Measurements from ENCODE around the gene NR2C1.
"Not testable (repeated sequence)": the region's sequence is repeated elsewhere in the genome, so short reads cannot be mapped to it uniquely, and the experiment has no call there.

The NR2C1 gene

DNA sequence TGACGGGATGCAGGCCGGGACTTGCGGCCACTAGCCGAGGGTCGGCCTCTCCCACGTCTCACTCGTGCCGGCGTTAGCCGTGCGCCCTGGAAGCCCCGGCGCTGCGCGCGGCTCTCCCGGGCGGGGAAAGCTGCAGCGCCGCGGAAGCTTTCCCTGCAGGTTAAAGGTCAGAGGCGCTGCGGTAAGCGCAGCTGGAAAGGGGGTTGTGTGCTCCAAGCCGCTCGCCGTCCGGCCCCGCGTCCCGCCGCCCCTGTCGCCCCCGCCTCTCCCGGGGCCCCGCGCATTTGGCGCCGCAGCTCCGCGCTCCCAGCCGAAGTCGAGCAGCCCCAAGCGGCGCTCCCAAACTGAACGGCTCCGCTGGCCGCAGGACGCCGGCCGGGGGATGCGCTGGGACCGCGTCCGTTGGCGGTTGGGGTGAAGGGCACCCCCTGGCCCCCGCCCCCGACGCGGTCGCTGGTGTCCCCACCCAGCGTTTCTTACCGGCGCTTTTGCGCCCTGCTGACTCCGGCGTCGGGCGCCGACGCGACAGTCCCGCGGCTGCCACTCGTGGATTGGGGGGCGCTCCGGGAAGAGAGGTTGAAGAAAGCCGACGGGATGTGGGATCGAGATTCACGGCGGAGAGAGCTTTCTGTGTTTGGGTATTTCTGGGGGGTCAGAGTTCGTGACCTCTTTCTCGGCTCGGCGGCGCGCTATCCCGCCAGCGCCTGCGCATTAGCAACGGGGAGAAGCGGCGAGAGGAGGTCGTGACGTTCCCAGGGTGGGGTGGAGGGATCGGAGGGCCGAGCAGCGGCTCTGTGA lies at the start of gene NR2C1:
NR2C1 (minus strand) TSS at position 719 of the 798 bp plus-strand sequence. CDS start 6,234 bp downstream, outside the sequence.
- peak; percentile 69 to 85 (median 75) for DNase-seq

DNA sequence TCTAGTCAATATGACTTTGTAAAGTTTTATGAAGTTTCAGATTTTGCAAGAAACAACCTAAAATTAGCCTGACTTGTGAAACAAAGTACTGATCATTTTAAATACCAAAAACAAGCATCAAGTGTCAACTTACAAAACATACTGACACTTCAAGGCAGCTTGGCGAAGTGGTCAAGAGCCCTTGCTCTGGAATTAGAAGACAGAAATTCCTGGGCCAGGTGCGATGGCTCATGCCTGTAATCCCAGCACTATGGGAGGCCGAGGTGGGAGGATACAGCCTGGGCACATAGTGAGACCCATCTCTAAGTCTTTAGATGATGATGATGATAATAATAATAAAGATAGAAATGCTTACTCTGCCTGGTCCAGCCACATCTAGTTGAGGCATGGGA lies 45.4 kb upstream of the NR2C1 start:
- no peak for DNase-seq

DNA sequence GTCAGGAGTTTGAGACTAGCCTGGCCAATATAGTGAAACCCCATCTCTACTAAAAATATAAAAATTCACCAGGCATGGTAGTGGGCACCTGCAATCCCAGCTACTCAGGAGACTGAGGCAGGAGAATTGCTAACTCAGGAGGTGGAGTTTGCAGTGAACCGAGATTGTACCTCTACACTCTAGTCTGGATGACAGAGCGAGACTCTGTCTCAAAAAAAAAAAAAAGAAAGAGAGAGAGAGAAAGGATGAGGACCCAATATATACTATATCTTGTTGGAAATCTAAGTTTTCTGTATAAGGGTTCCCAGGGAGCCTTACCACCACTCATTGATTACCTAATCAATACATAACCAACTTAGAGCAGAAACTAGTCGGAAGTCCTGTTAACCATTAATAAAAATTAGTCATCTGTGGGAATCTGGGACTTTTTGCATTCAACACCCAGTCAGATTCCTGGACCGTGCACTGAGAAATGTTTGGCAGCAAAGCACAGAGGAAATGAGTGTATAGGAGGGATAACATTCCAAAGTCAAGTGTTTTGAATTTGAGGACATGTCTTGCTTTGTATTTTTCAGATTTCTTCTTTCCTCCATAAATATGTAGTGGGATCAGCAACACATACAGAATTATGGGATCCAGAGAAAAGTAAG lies 44.8 kb upstream of the NR2C1 start:
- DNase-seq, result no peak

DNA sequence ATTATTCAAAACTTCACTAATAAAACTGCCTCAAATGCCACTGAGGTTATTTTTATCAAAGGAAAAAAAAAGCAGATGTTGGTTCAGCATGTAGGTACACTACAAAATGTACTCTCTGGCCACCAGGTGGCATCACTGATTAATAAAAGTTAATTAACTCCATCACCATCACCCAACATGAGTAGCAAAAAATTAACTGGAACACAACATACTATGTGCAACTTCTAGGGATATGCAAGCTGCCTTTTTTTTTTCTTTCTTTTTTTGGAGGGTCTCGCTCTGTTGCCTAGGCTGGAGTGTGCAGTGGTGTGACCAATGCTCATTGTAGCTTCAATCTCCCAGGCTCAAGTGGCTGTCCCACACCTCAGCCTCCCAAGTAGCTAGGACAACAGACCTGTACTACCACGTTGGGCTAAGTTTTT lies 43.8 kb upstream of the NR2C1 start:
- peak in 3 of 4 experiments; percentile 3 to 23 (median 14) for DNase-seq

DNA sequence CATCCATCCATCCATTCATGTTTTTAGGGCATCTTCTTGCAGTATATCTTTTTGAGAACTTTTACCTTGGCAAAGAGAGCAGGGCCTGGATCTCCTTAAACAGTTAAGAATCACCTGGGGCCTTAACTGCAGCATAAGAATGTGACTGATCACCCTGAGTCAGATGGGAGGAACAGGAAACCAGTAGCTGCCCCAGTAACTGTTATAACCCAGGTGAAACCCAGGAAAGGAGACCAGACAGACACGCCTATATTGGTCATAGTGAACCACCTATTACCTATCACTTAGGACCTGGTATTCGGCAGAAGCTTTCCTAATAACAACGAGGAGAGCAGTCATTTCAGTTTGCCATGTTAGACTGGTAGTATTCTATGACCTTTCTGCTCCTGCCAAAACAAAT lies 43.4 kb upstream of the NR2C1 start:
- DNase-seq, result no peak

DNA sequence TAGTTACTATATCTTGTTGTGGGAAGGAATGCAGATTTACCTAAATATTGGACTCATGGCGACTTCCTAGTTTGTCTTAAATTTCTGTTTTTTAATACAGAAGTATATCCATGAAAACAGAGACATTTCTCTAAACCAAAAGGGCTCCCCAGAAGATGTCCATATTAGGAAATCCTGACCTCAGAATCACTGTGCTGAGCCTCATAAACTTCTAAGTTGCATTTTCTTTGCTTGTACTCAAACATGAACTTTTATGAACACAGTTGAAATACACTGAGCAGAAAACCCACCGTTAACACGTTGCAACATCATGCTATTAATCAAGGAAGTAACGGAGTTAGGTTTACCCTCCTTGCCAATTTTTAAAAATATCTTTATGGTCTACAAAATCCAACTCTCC lies 42.9 kb upstream of the NR2C1 start:
- no peak for DNase-seq

DNA sequence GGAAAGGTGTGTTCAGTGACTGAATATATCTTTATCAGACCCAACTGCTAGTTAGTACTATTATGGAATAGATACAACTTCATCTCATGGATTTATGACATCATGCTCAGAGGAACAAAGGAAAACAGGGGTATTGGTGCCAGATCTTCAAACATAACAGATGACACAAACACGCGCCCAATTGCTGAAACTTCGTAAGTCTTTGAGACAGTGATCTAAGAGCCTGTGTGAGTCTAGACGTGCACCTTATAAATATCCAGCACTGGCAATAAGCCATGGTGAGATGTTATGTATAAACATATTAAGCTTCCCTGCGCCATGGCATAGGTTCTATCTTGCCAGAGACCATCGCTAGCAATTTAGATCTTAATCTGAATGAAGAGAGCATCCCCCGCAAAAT lies 42.2 kb upstream of the NR2C1 start:
- DNase-seq, result no peak

DNA sequence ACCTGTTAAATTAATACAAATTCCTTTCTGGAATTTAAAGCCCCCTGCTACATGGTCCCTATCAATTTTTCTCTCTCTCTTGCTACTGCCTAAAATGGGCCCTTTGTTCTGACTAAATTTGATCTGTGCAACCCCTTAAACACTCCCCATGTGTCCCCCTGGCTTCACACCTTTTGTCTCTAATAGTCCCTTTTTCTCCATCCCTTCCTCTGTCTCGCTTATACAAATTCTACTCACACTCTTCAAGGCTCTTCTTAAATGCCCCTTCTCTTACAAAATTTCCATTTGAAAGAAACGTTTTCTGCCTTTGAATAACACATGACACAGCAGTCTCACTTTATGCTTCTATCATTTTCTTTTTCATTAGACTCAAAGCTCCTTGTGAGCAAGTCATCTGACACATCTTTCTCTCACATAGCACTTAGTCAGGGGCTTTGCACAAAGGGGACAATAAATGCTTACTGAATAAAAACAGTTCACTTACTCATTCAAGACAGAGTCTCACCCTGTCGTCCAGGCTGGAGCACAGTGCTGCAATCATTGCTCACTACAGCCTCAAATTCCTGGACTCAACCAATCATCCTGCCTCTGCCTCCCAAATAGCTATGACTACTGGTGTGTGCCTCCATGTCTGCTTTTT lies 41.5 kb upstream of the NR2C1 start:
- DNase-seq, result no peak

DNA sequence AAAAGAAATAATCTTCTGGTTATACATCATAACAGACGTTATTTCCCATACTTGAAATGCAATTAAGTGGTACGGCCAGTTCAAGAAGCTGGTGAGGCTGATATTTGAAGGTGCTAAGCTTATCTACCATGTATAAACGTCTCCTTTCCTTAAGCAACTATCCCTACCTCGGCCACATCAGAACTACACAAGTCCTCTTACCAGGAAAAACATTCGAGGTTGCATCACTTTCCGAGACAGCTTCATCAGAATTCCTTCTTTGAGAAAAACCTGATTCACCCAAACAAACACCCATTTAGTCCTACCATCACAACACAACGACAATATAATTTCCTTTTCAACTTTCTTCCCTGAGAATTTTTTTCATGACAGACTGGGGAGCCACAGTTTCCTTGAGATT lies 33.9 kb upstream of the NR2C1 start:
- DNase-seq, result no peak

DNA sequence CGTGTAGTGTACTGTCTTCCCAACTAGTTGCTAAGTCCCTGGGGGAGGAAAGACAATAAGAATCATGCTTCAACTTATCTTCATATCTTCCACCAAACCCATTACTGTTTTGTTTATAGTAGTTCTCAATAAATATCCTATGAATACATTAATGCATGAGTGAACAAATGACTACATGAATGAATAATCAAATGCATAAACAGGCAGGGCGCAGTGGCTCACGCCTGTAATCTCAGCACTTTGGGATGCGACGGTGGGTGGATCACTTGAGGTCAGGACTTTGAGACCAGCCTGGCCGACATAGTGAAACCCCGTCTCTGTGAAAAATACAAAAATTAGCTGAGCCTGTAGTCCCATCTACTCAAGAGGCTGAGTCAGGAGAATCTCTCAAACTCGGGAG lies 32.1 kb upstream of the NR2C1 start:
- DNase-seq, result no peak

DNA sequence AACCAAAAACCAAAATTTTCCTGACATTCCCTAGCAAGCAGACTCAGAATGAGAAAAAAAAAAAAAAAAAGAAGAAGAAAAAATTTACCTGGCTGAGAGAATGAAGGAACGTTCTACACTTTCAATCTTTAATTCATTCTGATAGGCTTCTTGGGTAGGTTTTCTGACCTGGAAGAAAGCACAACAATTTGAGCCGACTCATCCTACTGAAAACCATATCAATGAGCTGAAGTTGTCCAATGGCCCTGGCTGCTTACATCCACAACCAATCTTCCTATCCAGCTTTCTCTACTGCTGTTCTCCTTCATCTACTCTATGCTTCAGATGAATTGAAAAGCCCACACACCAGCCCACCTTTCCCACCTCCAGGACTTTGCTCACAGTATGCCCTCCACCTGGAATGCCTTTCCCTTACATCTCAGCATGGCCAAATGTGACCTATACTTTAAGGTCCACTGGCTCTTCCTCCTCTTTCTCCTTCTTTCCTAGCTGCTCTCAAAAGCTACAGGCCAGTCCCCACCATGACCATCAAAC lies 31.6 kb upstream of the NR2C1 start:
- DNase-seq, result no peak

DNA sequence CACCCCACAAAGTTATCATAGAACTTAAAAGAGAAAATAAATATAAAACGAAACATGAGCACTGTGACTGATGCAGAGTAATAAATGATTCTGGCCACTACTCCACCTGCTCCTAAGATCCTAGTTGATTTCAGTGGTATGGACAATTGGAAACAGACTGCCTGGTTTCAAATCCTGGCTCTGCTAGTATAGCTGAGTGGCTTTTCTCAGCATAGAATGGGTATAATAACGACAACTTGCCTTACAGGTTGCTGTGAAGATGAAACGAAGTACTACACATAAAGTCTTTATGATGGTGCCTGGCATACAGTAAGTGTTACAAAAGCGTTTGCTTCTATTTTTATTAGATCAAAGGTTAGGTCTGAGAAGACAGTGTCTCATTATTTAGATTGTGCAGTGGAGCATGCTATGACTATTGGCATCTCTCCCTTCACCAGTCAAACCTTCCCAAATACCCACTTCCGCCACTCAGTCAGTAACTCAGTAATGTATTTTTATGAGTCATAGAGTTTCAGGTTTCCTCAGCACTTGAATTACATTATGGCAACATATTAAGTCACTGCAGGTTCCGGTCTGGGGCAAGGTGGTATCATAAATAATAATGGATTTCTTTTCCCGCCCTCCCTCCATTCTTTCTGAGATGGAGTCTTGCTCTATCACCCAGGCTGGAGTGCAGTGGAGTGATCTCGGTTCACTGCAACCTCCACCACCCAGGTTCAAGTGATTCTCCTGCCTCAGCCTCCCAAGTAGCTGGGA lies 29.7 kb upstream of the NR2C1 start:
- DNase-seq, result no peak

DNA sequence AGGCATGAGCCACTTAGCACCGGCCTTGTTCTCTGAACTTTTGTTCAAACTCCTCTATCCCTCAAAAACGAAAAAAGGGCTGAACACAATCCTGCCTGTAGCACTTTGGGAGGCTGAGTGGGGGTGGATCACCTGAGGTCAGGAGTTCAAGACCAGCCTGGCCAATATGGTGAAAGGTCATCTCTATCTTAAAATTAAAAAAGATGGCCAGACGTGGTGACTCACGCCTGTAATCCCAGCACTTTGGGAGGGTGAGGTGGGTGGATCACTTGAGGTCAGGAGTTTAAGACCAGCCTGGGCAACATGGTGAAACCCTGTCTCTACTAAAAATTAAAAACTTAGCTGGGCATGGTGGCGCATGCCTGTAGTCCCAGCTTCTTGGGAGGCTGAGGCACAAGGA lies 28.5 kb upstream of the NR2C1 start:
- DNase-seq, result not testable (repeated sequence)

DNA sequence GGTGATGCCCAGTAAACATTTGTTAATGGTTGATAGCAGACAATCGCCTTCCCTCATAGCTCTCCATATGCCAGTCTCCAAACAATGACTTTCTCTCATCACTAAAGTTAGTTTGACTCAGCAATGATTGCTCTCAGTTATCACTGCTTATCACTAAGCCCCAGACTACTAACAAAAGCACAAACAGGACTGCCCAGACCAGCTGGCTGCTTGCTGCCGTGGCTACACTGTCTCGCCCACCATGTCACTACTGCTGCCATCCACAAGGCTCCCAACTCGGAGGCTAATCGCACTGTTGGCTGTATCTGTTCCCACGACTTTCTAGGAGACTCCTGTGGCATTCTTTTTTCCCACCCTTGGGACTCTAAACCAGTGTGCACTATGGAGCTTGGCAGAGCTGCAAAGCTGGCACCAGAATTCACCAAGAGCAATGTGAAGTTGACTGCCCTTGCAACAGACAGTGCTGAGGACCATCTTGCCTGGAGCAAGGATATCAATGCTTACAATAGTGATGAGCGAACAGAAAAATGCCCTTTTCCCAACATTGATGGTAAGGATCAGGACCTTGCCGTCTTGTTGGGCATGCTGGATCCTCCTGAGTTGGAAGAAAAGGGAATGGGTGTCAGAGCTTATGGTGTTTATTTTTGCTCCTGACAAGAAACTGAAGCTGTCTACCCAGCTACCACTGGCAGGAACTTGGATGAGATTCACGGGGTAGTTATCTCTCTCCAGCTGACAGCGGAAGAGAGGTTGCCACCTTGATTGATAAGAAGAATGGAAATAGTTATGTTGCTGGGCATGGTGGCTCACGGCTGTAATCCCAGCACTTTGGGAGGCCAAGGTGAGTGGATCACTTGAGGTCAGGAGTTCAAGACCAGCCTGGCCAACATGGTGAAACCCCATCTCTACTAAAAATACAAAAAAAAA lies 27.1 kb upstream of the NR2C1 start:
- no peak for DNase-seq

DNA sequence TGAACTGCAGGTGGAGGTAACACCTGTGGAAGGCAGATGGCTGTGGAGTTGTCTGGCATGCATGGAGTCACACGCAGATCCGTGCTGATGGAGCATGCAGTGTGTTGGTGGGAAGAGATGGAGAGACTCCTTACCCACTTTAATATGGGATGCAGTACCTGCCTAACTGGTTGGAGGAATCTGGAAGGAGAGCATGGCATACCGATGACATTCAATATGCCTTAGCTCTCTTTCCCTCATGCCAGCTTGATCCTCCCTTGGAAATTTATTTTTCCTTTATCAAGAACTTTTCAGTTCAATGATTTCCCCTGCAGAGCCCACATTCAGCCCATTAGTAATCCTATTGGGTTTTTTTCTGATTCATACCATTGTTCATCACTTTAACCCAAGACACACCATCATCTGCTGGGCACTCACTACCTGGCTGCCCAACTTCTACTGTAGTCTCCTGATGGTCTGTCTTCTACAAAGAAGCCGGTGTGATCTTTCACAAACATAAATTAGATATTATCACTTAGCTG lies 25.9 kb upstream of the NR2C1 start:
- no peak for DNase-seq

DNA sequence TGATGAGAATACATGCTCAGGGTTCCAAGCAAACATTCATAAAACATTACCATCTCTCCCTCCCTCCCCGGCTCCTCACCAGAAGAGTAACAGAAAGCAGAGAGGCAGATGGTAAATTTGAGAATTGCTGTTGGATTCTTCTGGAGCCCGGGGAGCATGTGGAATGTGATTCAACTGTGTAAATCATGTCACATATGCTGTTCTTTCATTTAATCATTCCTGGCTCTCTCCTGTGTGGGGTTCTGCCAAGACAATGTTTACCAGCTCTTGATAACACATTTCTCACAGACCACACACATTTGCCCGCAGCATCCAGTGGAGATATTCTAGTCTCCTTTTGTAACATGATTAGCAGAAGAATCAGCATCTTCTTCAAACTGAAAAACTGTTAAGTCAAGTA lies 23.4 kb upstream of the NR2C1 start:
- no peak for DNase-seq

DNA sequence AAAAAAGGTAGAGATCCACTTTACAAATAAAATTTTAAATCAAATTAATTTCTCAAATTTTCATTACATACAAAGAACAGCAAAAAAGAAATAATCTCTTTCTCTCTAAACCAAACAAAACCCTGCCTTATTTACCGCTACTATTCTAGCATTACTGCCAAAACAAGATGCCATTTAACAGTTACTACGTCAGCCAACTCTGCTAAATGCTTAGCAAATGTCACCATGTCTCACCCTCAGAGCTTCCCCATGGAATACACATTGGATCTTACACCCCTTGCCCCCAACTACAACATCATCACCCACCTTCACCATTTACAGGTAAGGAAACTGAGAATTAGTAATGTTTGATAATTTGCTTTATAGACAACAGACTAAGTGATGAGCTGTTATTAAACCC lies 23.0 kb upstream of the NR2C1 start:
- DNase-seq, result no peak

DNA sequence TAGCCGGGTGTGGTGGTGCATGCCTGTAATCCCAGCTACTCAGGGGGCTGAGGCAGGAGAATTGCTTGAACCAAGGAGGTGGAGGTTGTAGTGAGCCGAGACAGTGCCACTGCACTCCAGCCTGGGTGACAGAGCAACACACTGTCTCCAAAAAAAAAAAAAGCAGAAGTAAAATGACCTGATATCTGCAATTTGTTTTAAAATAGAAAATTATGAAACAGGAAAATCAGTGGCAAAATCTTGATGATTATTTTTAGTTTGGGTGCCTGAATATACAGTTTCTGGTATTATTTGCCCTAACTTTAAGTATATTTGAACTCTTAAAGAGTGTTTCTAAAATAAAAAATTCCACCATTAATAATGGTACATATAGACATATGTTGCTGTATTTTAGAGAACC lies 22.4 kb upstream of the NR2C1 start:
- not testable (repeated sequence) for DNase-seq

DNA sequence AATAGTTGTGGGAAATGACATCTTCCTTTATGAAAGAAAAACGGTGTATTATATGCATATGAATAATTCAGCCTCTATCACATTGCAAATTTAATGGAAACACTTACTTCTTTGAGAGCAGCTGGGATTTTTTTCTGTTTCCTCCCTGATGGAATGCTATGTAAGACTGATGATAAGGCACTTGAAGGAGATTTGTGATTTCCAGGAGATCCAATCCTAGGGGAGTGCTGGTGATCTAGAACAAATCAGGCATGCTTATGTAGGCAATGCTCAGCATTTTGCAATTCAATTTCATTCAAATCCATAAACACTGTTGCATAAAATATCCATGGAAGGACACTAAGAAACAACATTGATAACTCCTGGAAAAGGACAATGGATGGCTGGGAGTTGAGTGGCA lies 16.0 kb upstream of the NR2C1 start:
- no peak for DNase-seq

DNA sequence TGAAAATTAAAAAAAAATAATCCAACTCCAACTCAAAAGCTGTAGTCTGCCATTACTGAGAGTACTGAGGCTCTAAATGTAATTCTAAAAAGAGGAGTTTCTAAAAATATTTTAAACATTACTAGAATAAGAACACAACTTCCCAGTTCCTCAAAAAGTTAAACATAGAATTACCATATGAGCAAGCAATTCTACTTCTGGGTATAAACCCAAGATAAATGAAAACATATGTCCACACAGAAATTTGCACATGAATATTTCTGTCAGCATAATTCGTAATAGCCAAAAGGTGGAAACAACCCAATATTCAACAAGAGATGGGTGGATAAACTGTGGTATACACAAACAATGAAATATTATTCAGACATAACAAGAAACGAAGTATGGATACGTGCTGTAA lies 15.0 kb upstream of the NR2C1 start:
- DNase-seq, result no peak

DNA sequence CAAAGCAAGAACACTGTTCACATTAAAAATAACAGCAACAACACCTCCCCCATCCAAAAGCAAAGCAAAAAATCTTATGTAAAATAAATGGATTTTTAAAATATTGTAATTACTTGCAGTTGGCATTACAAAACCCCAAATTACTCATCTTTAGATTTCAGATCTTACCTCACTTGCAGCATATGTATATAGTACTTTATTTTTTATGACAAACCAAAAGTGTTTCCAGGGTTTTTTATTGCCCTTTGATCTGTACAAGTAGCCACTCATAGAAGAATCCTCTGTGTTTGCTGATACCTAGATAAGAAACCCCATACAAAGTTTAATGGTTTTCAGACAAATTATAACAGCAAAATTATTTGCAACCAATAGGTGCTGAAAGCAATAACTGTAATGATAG lies 12.2 kb upstream of the NR2C1 start:
- DNase-seq, result no peak

DNA sequence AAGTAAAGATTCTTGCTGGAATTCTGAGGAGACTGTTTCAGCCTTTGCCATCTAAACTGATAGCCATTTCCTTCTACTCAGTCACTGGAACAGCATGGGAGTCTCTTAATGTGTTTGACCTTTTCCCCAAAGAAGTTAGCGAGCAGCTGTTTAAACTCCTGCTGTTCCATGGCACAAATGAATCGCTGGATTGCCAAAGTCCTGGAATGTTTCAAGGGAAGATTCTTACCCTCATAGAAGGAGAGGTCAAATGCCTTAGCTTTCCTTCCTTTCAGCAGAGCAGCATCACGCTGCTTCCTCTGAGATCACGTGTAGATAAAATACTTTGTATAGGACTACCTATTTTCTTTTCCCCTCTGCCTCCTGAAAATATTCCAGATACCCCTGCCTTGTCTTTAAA lies 10.5 kb upstream of the NR2C1 start:
- no peak for DNase-seq
